GM12872 (cell line): ENCODE measurements around the gene FBXO42.

Experiments used
- CTCF ChIP-seq: IDR thresholded peaks from 3 replicates; pipeline ENCODE4 v1.5.1; 2011; ENCODE audit warnings: low read depth, mild to moderate bottlenecking, low read length, moderate library complexity; ENCODE audit not compliant: insufficient read depth

Gene FBXO42

GRCh38 chr1:16247441-16247840, 104.8 kb downstream of the FBXO42 start:
- no peak for TF ChIP-seq CTCF

DNA sequence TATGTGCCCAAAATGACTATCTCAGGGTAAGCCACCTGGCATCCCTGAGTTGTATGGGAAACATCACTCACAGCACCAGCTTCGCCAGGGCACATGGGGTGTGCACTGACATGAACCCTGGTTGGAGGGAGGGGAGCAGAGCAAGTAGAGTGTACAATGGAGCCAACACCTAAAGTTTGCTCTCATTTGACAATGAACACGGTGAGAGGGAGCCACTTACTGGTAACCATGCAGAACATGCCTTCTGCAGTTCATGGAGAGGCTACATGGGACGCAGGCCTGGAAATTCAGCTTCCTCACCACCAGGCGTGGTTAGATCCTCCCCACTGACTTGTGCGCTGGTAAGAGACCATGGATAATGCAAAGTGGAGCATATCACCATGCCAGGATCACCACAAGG, 105.3 kb downstream of the FBXO42 start:
- no peak for TF ChIP-seq CTCF

DNA sequence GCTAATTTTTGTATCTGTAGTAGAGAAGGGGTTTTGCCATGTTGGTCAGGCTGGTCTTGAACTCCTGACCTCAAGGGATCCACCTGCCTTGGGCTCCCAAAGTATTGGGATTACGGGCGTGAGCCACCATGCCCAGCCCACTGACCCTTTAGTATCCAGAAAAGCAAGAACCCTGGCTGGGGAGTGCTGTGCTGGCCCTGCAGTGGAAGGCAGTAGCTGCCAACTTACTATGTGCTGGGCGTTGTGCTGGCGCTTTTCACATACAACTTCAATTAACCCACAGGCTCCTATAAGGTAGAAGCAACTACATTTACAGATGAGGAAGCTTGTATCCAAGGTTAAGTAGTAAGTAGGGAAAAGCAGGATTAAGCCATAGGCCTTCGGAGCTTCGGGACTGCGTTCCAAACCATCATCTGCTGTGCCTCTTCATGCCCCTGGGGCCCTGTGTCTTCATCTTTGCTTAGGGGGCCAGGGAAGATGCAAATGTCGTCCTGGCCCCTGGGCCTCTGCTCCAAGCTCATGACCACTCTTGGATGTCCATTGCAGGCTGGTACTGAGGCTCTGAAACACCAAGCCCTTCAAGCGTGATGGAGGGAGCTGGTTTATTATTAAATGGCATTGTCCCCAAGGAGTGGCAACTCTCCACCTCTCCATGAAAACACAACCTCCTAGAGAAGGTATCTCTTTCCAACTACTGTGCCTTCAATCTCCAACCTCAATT, 106.6 kb downstream of the FBXO42 start:
- no peak for TF ChIP-seq CTCF

DNA sequence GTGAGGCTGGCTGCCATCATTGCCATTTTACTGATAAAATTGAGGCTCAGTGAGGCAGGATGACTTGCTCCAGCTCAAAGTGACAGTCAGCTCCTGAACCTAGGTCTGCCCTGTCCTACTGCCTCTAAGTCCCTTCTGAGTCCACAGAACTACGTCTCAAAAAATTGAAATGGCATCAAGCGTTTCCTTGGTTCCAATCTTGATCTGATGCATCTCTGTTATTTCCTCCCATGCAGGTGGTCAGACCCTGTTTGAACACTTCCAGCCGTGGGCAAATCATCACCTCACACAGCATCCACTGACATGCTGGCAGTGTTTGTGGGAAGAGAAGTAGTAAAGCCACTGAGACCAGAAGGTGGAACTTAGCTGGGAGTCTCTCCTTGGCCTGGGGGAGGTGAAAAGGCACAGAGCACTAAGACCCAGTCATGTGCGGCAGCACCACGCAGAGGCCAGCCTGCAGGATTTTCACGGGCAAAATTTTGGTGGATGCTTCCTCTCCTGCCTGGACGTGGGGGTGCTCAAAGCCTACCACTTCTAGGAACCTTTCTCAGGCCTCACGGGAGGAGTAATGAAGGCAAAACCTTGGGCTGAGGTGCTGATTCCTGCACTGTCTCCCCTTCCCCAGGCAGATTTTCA, 107.5 kb downstream of the FBXO42 start:
- no peak for TF ChIP-seq CTCF

DNA sequence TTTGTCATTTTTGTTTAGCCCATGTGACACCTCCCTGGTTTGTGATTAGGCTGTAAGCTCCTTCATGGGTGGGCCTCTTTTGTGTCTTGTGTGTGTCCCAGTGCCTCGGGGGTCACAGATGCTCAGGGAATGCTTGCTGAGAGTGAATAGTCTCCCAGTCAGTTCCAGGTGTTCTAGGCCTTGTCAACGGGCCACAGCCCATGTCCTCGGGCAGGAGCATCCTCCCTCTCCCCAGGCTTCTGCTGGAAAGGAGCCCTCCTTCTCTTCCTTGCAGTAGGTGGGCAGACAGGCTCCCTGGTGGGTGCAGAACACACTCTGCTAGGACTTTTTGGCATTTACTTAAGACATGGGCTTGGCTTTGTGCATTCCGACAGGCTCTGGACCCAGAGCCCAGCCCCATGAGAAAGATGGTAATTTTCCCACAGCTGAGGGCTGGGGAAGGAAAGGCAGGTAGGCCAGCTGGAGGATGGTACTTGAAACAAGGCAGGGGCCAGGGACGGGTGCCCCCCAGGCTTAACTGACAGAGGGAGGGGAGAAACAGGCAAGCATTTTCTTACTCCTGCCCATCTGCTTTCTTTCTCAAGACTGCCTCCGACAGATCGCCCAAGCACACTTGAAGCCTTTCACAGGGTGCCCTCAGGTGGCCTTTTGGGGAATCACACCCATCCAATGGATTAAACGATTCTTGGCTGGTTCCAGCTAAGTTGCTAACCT, 108.2 kb downstream of the FBXO42 start:
- peak; percentile 92 for TF ChIP-seq CTCF

- TF ChIP-seq CTCF = no peak
These were observed 109.1 kb downstream of the FBXO42 start for GRCh38 chr1:16243215-16243610.

DNA sequence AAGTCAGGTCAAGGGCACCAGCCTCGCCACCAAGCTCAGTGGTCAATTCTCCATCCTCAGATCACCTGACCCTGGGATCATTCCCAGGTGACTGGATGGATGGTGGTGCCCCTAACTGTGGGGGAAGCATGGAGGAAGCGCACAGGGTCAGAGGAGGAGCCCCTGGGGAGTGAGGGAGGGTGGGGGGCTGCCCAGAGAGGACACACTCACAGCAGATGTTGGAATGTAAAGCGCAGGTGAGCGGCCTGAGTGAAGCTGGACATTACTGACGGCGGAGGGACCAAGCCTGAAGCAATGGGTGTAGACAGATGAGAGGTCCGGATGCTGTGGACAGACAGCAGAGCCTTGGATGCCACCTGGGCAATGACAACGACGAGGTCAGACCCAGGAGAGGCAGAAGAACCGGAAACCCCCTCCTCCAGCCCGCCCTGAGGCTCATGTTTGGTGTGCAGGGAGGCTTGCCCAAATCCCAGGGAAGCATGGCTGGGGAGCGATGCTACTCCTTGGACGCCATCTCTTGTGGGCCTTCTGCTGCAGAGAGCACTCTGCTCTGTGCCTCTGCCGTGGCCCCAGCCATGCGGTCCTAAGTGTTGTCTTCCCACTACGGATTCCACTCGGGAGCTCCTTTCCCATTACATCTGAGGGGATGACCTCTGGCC, 109.6 kb downstream of the FBXO42 start:
- TF ChIP-seq CTCF = no peak
